Measurements from ENCODE around the gene BUD13.
"Not testable (repeated sequence)": the region's sequence is repeated elsewhere in the genome, so short reads cannot be mapped to it uniquely, and the experiment has no call there.

The BUD13 gene, protein sequence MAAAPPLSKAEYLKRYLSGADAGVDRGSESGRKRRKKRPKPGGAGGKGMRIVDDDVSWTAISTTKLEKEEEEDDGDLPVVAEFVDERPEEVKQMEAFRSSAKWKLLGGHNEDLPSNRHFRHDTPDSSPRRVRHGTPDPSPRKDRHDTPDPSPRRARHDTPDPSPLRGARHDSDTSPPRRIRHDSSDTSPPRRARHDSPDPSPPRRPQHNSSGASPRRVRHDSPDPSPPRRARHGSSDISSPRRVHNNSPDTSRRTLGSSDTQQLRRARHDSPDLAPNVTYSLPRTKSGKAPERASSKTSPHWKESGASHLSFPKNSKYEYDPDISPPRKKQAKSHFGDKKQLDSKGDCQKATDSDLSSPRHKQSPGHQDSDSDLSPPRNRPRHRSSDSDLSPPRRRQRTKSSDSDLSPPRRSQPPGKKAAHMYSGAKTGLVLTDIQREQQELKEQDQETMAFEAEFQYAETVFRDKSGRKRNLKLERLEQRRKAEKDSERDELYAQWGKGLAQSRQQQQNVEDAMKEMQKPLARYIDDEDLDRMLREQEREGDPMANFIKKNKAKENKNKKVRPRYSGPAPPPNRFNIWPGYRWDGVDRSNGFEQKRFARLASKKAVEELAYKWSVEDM

DNA sequence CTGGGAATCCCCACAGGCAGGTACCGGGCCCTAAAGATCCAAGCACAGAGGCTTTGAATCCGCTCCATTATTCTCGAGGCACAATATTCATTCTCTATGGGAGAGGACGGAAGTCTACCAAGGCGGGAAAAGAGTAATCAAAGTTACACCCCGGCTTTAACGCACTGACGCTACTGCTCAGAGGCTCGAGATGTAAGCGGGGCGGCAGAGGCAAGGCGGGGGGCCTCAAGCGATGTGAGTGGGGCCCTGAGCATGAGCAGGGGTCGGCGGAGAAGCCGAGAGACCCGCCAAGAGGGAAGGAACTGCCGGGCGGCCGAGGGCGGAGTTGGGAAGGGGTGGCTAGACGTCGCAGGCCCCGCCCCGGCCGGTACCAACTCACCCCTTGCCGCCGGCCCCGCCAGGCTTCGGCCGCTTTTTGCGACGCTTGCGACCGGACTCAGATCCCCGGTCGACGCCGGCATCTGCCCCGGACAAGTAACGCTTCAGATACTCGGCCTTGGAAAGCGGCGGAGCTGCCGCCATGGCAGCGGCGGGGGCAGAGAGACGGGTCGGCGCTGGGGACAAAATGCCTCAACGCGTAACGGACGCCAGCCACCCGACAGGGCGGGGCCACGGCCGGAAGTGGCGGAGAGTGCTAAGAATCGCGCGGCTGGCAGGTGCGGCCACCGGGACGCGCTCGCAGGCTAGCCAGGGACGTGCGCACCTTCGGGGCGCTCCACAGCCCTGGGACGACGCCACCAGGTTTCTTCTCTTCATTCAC lies at the start of gene BUD13:
Gene BUD13 (minus strand): TSS at position 545 of the 760 bp plus-strand sequence. CDS start 23 bp downstream, at position 522.
- DNase-seq (ENCODE audit: low spot score): peak; percentile 86

- DNase-seq (ENCODE audit: low spot score): no peak
Observed at GRCh38 chr11:116822575-116822974, 49.8 kb upstream of the BUD13 start.

- DNase-seq (ENCODE audit: low spot score): no peak
Observed at GRCh38 chr11:116821050-116821918, 48.5 kb upstream of the BUD13 start.

GRCh38 chr11:116819049-116819448 lies 46.3 kb upstream of the BUD13 start:
- no peak for DNase-seq (ENCODE audit: low spot score)

DNA sequence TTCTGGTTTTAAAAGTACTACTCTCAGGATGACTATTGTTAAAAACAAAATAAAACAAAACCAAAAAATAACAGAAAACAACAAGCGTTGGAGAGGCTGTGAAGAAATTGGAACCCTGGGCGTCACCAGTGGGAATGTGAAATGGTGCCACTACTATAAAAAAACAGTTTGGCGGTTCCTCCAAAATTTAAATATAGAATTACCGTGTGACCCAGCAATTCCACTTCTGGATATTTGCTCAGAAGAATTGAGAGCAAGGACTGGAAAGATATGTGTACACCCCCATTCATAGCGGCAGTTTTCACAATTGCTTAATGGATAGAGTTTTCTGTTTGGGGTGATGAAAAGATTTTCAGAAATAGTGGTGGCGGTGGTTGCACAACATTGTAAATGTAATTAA lies 41.7 kb upstream of the BUD13 start:
- DNase-seq (ENCODE audit: low spot score): no peak

DNA sequence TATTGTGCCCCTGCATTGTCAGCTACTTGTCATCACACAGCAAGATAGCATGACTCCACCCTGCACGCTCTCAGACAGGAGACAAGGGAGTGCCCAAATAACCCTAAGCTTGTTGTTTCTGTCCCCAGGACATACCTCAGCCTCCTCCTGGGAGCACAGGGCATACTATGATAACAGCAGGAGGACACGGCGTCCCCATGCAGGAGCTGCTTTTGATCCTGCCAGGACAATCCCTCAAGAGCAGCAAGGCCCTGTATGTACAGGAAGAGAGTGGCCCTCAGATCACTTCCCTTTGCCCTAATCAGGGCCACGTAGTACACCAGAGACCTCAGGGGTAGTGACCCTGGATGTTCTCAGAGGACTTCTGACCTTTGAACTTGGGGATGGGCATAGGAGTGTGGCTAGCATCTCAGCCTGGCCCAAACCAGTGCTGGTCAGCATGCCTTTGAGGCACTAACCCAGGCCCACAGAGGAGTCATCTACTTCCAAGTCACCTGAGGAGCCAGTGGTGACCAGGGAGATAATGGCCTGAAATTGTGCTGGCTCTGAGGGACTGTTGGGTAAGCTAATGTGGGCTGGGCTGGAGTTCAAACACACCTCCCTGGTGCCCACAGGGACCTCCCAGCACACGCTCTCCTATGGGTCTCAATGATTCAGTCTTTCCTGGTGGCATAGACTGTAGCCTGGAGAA lies 41.1 kb upstream of the BUD13 start:
- DNase-seq (ENCODE audit: low spot score): no peak

- no peak for DNase-seq (ENCODE audit: low spot score)
Observed at GRCh38 chr11:116813170-116813569, 40.4 kb upstream of the BUD13 start.

GRCh38 chr11:116812109-116812508 lies 39.3 kb upstream of the BUD13 start:
- DNase-seq (ENCODE audit: low spot score): no peak

GRCh38 chr11:116811194-116811593 lies 38.4 kb upstream of the BUD13 start:
- DNase-seq (ENCODE audit: low spot score): no peak

- DNase-seq (ENCODE audit: low spot score): no peak
Observed at GRCh38 chr11:116808262-116809175, 35.7 kb upstream of the BUD13 start.

GRCh38 chr11:116807601-116808261 lies 34.9 kb upstream of the BUD13 start:
- no peak for DNase-seq (ENCODE audit: low spot score)

- DNase-seq (ENCODE audit: low spot score): no peak
Observed at GRCh38 chr11:116804001-116804400, 31.2 kb upstream of the BUD13 start.

GRCh38 chr11:116801662-116802061 lies 28.9 kb upstream of the BUD13 start:
- not testable (repeated sequence) for DNase-seq (ENCODE audit: low spot score)

DNA sequence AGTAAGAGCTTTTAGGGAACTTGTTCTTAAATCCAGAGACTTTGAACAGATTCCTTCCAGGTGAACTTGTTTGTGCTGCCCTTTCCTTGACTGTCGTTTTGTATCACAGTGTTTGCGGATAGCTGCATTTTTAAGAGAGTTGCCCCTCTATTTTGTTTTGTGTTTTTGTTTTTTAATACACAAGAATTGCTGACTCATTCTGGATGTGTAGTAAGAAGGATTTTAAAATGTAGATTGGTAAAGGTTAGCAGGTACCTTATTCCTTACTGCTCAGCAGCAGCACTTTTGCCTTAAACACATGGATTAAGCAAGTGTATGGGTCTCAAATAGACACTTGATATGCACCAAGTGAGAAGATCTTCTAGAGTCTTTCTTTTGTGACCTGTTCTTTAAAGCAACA lies 27.8 kb upstream of the BUD13 start:
- no peak for DNase-seq (ENCODE audit: low spot score)

- DNase-seq (ENCODE audit: low spot score): no peak
Observed at GRCh38 chr11:116798368-116798767, 25.6 kb upstream of the BUD13 start.

DNA sequence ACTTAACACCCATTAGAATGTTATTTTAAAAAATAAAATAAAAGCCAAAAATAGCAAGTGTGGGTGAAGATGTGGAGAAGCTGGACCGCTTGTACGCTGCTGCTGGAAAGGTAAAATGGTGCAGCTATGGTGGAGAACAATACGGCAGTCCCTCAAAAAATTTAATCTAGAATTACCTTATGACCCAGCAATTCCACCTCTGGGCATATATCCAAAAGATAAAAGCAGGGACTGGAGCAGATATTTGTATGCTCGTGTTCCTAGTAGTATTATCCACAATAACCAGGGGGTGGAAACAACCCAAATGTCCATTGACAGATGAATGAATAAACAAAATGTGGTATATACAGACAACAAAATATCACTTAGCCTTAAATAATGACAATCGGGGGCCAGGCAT lies 25.0 kb upstream of the BUD13 start:
- no peak for DNase-seq (ENCODE audit: low spot score)

DNA sequence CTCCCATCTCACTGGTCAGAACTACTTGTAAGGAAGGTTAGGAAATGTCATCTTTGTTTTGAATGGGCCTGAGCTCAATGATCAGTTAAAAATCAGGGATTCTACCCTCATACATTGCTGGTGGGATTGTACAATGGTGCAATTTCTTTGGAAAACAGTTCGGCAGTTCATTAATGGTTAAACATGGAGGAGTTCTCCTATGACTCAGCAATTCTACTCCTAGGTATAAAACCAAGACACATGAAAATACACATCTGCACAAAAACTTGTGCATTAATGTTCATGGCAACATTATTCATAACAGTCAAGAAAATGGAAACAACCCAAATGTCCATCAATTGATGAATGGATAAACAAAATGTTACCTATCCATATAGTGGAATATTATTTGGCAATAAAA lies 23.8 kb upstream of the BUD13 start:
- no peak for DNase-seq (ENCODE audit: low spot score)

DNA sequence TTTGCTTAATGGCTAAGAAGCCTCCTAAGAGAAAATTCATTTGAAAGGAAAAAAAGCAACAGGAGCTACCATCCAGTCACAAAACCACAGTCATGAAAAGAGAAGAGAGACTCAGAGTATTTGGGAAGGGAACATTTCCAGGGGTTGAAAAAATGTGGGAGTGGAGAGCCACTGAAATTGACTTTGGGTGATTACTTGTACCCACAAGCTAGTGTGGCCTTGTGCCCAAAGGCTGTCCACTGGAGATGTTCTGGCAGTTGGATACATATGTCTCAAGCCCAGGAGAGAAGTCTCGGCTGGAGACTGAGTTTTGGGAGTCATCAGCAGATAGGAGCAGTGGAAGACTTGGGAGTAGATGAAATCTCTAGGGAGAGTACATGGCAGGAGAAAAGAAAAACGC lies 22.1 kb upstream of the BUD13 start:
- DNase-seq (ENCODE audit: low spot score): no peak

GRCh38 chr11:116793772-116794097 lies 20.9 kb upstream of the BUD13 start:
- DNase-seq (ENCODE audit: low spot score): no peak

Measured in SW480 (cell line).